NCI-H2081 (cell line): ENCODE results near the gene FAM118B.

Source experiments
- DNase-seq, 2 experiments: peaks; one replicate each; lab custom pipeline; 2025; lab: John Stamatoyannopoulos, UW

FAM118B gene

DNA sequence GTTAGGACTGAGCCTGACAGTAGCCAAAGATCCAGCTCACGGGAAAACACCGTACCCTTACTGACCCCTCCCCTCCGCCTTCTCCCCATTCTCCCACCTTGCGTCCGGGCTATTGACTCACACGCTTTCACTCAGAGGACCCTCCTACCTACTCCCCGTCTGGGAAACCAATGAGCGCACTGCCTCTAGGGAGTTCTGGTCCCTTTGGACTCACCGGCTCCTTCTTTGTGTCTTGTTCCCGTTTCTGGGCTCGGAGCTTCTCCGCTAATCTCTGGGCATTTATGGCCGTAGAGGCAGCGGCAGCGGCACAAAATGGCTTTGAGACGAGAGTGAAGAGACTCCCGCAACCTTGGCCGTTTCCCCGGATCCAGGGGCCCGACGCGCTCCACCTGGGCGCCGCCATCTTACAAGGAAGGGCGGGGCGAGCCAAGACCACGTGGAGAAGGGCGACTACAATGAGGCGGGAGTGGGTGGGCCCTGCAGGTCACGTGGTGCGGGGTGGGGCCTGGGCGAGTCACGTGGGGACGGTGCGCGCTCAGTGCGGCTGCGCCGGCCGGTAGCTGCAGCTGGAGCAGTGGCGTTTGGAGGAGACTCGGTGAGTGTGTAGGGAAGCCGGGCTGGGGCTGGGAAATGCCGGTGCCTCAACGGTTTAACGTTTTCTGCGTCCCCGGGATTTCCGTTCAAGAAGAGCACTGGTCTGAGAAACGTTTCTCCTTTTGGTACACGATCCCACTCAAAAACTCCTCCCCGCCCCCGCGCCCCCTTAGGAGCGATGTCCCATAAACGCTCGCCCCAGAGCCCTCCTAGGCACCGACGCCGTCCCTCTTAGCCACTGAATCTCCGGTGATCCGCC, at the start of gene FAM118B, which contains the start of gene RPUSD4:
Gene FAM118B, plus strand, starts transcription at position 547 of the 853 bp plus-strand sequence. CDS start 23,220 bp downstream, outside the sequence.
Gene RPUSD4, minus strand, starts transcription at position 415 of the 853 bp plus-strand sequence. Its CDS starts 12 bp downstream, at position 403.
- peak; percentile 97 to 99 for DNase-seq

- no peak for DNase-seq
Measured at GRCh38 chr11:126162306-126163030, 49.1 kb upstream of the FAM118B start.

GRCh38 chr11:126163074-126163700, 48.4 kb upstream of the FAM118B start:
- DNase-seq: no peak

- DNase-seq: no peak
Measured at GRCh38 chr11:126163779-126164178, 47.8 kb upstream of the FAM118B start.

- no peak for DNase-seq
Measured at GRCh38 chr11:126164781-126165180, 46.8 kb upstream of the FAM118B start.

DNA sequence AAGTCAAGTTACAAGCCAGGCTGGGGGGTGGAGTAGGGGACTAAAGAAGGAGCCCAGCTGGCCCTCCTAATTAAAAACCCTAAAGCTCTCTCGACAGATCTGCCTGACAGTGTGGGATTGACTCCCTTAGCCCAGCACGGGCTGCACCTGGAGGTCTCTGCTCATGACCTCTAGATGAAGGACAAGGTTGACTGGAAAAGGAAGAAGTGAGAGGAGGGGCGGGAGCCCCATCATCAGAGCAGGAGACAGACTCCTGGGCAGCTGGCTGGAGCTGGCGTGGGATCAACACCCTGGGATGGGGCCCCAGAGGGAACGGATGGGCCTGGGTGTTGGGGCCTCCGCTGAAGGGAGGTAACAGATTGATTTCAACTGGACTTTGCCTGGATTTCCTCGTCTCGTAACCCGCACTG, 46.3 kb upstream of the FAM118B start:
- DNase-seq: no peak

- DNase-seq: no peak
Measured at GRCh38 chr11:126165757-126166156, 45.8 kb upstream of the FAM118B start.

DNA sequence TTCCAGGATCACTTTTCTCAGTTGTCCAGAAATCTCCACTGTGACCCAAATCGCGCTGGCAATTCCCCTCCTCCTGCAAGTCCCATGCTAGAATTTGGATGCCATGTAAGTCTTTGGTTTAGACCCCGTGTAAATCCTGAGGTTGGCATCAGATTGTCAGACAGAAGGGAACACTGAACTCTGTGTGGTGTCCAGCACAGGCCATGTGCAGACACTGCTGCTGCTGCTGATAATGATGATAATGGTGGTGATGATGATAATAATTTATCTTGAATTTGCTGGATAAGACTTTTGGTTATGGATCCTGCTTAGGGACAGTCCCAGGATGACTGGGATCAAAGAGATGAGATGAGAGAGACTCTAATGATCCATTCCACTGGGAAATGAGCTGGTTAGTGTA, 45.2 kb upstream of the FAM118B start:
- no peak for DNase-seq

DNA sequence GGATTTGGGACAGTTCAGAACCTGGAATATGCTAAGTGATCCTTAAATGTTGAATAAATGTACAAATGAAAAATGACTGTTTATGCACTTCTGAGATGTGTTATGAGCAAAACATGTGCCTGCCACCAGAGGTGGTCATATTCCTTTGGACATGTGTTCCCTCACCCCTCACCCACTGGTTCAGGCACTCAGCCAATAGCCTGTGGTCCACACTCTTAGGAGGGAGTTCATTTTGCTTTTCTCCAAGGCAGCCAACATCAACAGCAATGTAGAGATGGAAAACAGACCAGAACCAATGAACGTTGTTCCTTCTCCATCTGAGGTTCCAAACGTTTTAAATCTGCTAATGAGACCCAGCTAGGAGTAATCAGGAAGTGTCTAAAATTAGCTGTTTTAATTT, 44.1 kb upstream of the FAM118B start:
- DNase-seq: peak in 1 of 2 experiments; percentile 18

- DNase-seq: no peak
Measured at GRCh38 chr11:126169291-126169690, 42.3 kb upstream of the FAM118B start.

- DNase-seq: no peak
Measured at GRCh38 chr11:126172596-126173038, 39.0 kb upstream of the FAM118B start.

DNA sequence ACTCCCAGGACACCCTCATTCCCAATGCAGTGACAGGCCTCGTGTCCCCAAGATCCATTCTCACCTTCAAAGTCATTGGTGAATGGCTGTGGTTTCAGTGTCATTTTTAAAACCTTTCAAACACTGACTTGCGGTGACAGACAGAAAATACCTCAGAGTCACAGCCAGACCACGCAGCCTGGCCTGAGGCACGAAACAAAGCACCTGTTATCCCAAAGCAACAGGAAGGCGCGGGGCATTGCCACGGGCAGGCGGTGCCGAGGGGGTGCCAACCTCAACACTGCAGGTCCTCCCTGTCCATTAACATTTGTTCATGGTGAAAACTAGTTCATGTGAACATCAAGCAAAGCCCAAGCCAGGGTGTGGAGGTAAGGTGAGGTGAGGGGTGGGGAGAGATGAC, 38.3 kb upstream of the FAM118B start:
- no peak for DNase-seq

- no peak for DNase-seq
Measured at GRCh38 chr11:126174816-126175215, 36.8 kb upstream of the FAM118B start.

DNA sequence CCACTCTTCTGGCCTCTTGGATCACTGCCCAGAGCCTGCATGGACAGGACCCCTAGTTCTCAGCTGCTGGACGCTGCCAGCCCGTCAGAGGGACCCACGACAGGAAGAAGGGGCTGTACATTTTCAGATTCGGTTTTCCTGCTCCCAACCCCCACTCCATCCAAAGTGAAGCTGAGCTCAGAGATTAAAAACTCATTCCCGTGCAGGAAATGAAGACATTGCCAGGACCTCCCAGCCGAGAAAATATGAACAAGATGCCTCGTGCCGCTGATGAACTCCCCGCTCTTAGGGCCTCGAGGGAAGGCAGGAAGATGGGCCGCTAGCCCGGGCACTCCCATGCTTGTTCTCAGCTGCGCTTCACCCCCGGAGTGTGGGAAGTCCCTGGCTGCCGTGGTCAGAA, 36.2 kb upstream of the FAM118B start:
- no peak for DNase-seq

- no peak for DNase-seq
Measured at GRCh38 chr11:126176853-126177470, 34.6 kb upstream of the FAM118B start.

- DNase-seq: no peak
Measured at GRCh38 chr11:126181939-126182730, 29.4 kb upstream of the FAM118B start.

- no peak for DNase-seq
Measured at GRCh38 chr11:126182787-126183445, 28.7 kb upstream of the FAM118B start.

GRCh38 chr11:126185259-126186024, 26.1 kb upstream of the FAM118B start:
- no peak for DNase-seq

DNA sequence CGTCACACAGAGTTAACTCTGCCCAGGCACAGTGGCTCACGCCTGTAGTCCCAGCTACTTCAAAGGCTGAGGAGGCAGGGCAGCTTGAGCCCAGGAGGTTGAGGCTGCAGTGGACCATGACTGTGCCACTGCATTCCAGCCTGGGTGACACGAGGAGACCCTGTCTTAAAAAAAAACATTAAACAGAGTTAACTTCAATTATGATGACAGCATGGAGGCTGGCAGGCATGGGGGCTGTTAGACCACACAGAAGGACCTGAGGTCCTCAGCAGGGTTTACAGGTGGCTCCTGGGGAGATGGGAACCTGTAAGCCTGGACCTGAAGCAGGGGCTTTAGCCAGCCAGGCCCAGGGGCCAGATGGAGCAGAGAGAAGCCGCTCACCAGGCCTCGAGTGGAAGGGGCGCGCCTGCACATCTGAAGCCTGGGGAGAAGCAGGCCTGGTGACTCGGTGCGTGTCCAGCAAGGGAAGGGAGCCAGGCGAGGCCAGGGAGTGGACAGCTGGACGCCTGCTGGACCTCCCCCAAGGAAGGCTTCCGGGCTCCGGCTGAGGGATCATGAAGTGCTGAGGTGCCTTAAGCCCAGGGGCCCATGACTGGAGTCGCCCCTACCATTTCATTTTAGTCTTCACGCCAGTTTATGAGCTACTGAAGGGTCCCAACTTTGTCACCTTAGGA, 25.4 kb upstream of the FAM118B start:
- DNase-seq: no peak
